ENCODE data around the gene CCNY.
A peak's percentile ranks its signal among the peaks of the same experiment; 100 is the strongest.

CCNY gene

GRCh38 chr10:35359056-35359455 is 22.7 kb downstream of the CCNY start:
- no peak for DNase-seq (ENCODE audit: low spot score)
- Histone ChIP-seq H4K91ac (ENCODE audit: low read depth, low read length, poor library complexity) (no peak overlapping the region), H2BK5ac (ENCODE audit: low read length) (no peak overlapping the region), H3K79me1 (ENCODE audit: low read depth, low read length) (no peaks in the 10 kb centered on the region), H2AFZ (ENCODE audit: low read length) (no peak overlapping the region), H3K4me1 (ENCODE audit: control insufficient read depth in 2 of 2, insufficient read depth in 1 of 2, low read depth in 1 of 2, low read length in 2 of 2) (peaks cover 0 to 2% of the 10 kb centered on the region in 2 donors), H2BK12ac (ENCODE audit: low read length) (no peak overlapping the region), H3K18ac (ENCODE audit: low read length) (peak overlapping the region; percentile 0), H3K4me2 (ENCODE audit: insufficient read depth, low read length, poor library complexity, severe bottlenecking) (no peak overlapping the region), H2BK15ac (ENCODE audit: low read length) (no peak overlapping the region), H2AK5ac (ENCODE audit: low read depth, low read length) (no peak overlapping the region), H3K36me3 (replicated peaks in 1 of 2; ENCODE audit: control insufficient read depth in 2 of 2, insufficient read depth in 2 of 2, low read length in 2 of 2) (peaks cover 0 to 3% of the 10 kb centered on the region in 2 donors), H3K14ac (ENCODE audit: low read length) (no peak overlapping the region), H3K27ac (replicated peaks; ENCODE audit: low read length) (no peak overlapping the region), H3K27me3 (ENCODE audit: control insufficient read depth in 3 of 3, insufficient read depth in 3 of 3, low read depth in 1 of 3, low read length in 3 of 3) (no peaks in the 10 kb centered on the region), H3K9ac (ENCODE audit: low read depth, low read length, poor library complexity) (no peak overlapping the region), H2BK120ac (ENCODE audit: low read depth, low read length) (no peak overlapping the region), H4K8ac (ENCODE audit: low read depth, low read length) (no peak overlapping the region), H3K4me3 (ENCODE audit: low read length in 2 of 2) (no peak overlapping the region), H3K4ac (ENCODE audit: low read length) (no peak overlapping the region), H3K23ac (ENCODE audit: low read depth, low read length, poor library complexity) (no peak overlapping the region), H3K9me3 (replicated peaks in 1 of 2; ENCODE audit: control insufficient read depth in 2 of 2, insufficient read depth in 1 of 2, low read depth in 1 of 2, low read length in 2 of 2) (no peaks in the 10 kb centered on the region)
- no CpG with 5 or more reads among the region's 2 CpGs for WGBS, 2 donors (ENCODE audit: extremely low coverage in 2 of 2, insufficient read length in 2 of 2, insufficient replicate concordance in 1 of 2)

DNA sequence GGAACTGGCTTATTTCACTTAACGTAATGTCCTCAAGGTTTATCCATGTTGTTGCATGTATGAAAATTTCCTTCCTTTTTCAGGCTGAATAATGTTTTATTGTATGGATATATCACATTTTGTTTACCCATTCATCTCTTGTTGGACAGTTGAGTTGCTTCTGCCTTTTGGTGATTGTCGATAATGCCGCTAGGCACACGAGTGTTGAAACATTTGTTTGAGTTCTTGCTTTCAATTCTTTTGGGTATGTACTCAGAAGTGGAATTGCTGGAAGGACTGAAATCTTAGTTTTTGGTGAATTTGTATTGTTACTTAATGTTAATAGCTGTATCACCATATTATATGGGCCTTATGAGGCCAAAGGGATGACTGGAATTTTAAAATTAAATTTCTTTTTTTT is 23.6 kb downstream of the CCNY start:
- Histone ChIP-seq H3K9me3 (replicated peaks in 1 of 2; ENCODE audit: control insufficient read depth in 2 of 2, insufficient read depth in 1 of 2, low read depth in 1 of 2, low read length in 2 of 2) (no peaks in the 10 kb centered on the region), H3K27me3 (ENCODE audit: control insufficient read depth in 3 of 3, insufficient read depth in 3 of 3, low read depth in 1 of 3, low read length in 3 of 3) (no peaks in the 10 kb centered on the region), H2AFZ (ENCODE audit: low read length) (no peak overlapping the region), H3K4ac (ENCODE audit: low read length) (no peak overlapping the region), H3K18ac (ENCODE audit: low read length) (no peak overlapping the region), H2BK15ac (ENCODE audit: low read length) (no peak overlapping the region), H3K9ac (ENCODE audit: low read depth, low read length, poor library complexity) (no peak overlapping the region), H3K4me1 (ENCODE audit: control insufficient read depth in 2 of 2, insufficient read depth in 1 of 2, low read depth in 1 of 2, low read length in 2 of 2) (peaks cover 0 to 2% of the 10 kb centered on the region in 2 donors), H2BK5ac (ENCODE audit: low read length) (no peak overlapping the region), H4K91ac (ENCODE audit: low read depth, low read length, poor library complexity) (no peak overlapping the region), H3K23ac (ENCODE audit: low read depth, low read length, poor library complexity) (no peak overlapping the region), H4K8ac (ENCODE audit: low read depth, low read length) (no peak overlapping the region), H3K4me2 (ENCODE audit: insufficient read depth, low read length, poor library complexity, severe bottlenecking) (no peak overlapping the region), H3K4me3 (ENCODE audit: low read length in 2 of 2) (no peak overlapping the region), H3K27ac (replicated peaks; ENCODE audit: low read length) (no peak overlapping the region), H2AK5ac (ENCODE audit: low read depth, low read length) (no peak overlapping the region), H3K36me3 (replicated peaks in 1 of 2; ENCODE audit: control insufficient read depth in 2 of 2, insufficient read depth in 2 of 2, low read length in 2 of 2) (peaks cover 0 to 3% of the 10 kb centered on the region in 2 donors), H2BK12ac (ENCODE audit: low read length) (no peak overlapping the region), H2BK120ac (ENCODE audit: low read depth, low read length) (no peak overlapping the region), H3K79me1 (ENCODE audit: low read depth, low read length) (no peaks in the 10 kb centered on the region), H3K14ac (ENCODE audit: low read length) (no peak overlapping the region)
- no peak for DNase-seq (ENCODE audit: low spot score)
- WGBS, 2 donors (ENCODE audit: extremely low coverage in 2 of 2, insufficient read length in 2 of 2, insufficient replicate concordance in 1 of 2): no CpG with 5 or more reads among the region's 4 CpGs

DNA sequence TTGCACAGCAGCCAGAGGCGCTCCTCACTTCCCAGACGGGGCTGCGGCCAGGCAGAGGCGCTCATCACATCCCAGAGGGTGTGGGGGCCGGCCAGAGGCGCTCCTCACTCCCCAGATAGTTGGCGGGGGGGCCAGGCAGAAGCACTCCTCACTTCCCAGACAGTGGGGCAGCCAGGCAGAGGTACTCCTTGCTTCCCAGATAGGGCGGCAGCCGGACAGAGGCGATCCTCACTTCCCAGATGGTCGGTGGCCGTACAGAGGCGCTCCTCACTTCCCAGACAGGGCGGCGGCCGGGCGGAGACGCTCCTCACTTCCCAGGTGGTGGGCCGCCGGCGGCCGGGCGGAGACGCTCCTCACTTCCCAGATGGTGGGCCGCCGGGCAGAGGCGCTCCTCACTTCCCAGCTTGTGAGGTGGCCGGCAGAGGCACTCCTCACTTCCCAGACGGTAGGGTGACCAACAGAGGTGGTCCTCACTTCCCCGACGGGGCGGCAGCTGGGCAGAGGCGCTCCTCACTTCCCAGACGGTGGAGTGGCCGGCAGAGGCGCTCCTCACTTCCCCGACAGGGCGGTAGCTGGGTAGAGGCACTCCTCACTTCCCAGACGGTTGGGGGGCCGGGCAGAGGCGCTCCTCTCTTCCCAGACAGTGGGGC is 26.5 kb downstream of the CCNY start:
- H3K14ac ChIP-seq (ENCODE audit: low read length): no peak overlapping the region
- no peak overlapping the region for H4K8ac ChIP-seq (ENCODE audit: low read depth, low read length)
- H3K9me3 ChIP-seq (replicated peaks in 1 of 2; ENCODE audit: control insufficient read depth in 2 of 2, insufficient read depth in 1 of 2, low read depth in 1 of 2, low read length in 2 of 2): no peaks in the 10 kb centered on the region
- no peak overlapping the region for H2AK5ac ChIP-seq (ENCODE audit: low read depth, low read length)
- no peak overlapping the region for H3K27ac ChIP-seq (replicated peaks; ENCODE audit: low read length)
- peaks cover 0 to 2% of the 10 kb centered on the region in 2 donors for H3K4me1 ChIP-seq (ENCODE audit: control insufficient read depth in 2 of 2, insufficient read depth in 1 of 2, low read depth in 1 of 2, low read length in 2 of 2)
- WGBS, 2 donors (ENCODE audit: extremely low coverage in 2 of 2, insufficient read length in 2 of 2, insufficient replicate concordance in 1 of 2): no CpG with 5 or more reads among the region's 41 CpGs
- no peak overlapping the region for H3K4ac ChIP-seq (ENCODE audit: low read length)
- H3K4me3 ChIP-seq (ENCODE audit: low read length in 2 of 2): no peak overlapping the region
- no peak overlapping the region for H2AFZ ChIP-seq (ENCODE audit: low read length)
- no peak for DNase-seq (ENCODE audit: low spot score)
- H3K18ac ChIP-seq (ENCODE audit: low read length): no peak overlapping the region
- no peak overlapping the region for H2BK12ac ChIP-seq (ENCODE audit: low read length)
- H3K4me2 ChIP-seq (ENCODE audit: insufficient read depth, low read length, poor library complexity, severe bottlenecking): no peak overlapping the region
- no peak overlapping the region for H3K9ac ChIP-seq (ENCODE audit: low read depth, low read length, poor library complexity)
- no peak overlapping the region for H2BK15ac ChIP-seq (ENCODE audit: low read length)
- no peak overlapping the region for H3K23ac ChIP-seq (ENCODE audit: low read depth, low read length, poor library complexity)
- H4K91ac ChIP-seq (ENCODE audit: low read depth, low read length, poor library complexity): no peak overlapping the region
- no peaks in the 10 kb centered on the region for H3K27me3 ChIP-seq (ENCODE audit: control insufficient read depth in 3 of 3, insufficient read depth in 3 of 3, low read depth in 1 of 3, low read length in 3 of 3)
- no peak overlapping the region for H2BK5ac ChIP-seq (ENCODE audit: low read length)
- no peaks in the 10 kb centered on the region for H3K79me1 ChIP-seq (ENCODE audit: low read depth, low read length)
- peaks cover 0 to 3% of the 10 kb centered on the region in 2 donors for H3K36me3 ChIP-seq (replicated peaks in 1 of 2; ENCODE audit: control insufficient read depth in 2 of 2, insufficient read depth in 2 of 2, low read length in 2 of 2)
- no peak overlapping the region for H2BK120ac ChIP-seq (ENCODE audit: low read depth, low read length)

GRCh38 chr10:35363587-35363986 is 27.3 kb downstream of the CCNY start:
- Histone ChIP-seq H2BK12ac (ENCODE audit: low read length) (no peak overlapping the region), H2BK120ac (ENCODE audit: low read depth, low read length) (no peak overlapping the region), H3K4ac (ENCODE audit: low read length) (no peak overlapping the region), H3K4me3 (ENCODE audit: low read length in 2 of 2) (no peak overlapping the region), H3K9me3 (replicated peaks in 1 of 2; ENCODE audit: control insufficient read depth in 2 of 2, insufficient read depth in 1 of 2, low read depth in 1 of 2, low read length in 2 of 2) (no peaks in the 10 kb centered on the region), H3K27me3 (ENCODE audit: control insufficient read depth in 3 of 3, insufficient read depth in 3 of 3, low read depth in 1 of 3, low read length in 3 of 3) (no peaks in the 10 kb centered on the region), H3K79me1 (ENCODE audit: low read depth, low read length) (no peaks in the 10 kb centered on the region), H4K8ac (ENCODE audit: low read depth, low read length) (no peak overlapping the region), H4K91ac (ENCODE audit: low read depth, low read length, poor library complexity) (no peak overlapping the region), H3K4me1 (ENCODE audit: control insufficient read depth in 2 of 2, insufficient read depth in 1 of 2, low read depth in 1 of 2, low read length in 2 of 2) (peaks cover 0 to 3% of the 10 kb centered on the region in 2 donors), H3K18ac (ENCODE audit: low read length) (no peak overlapping the region), H3K23ac (ENCODE audit: low read depth, low read length, poor library complexity) (no peak overlapping the region), H3K4me2 (ENCODE audit: insufficient read depth, low read length, poor library complexity, severe bottlenecking) (no peak overlapping the region), H2BK15ac (ENCODE audit: low read length) (no peak overlapping the region), H2AK5ac (ENCODE audit: low read depth, low read length) (no peak overlapping the region), H3K9ac (ENCODE audit: low read depth, low read length, poor library complexity) (no peak overlapping the region), H3K27ac (replicated peaks; ENCODE audit: low read length) (no peak overlapping the region), H3K36me3 (replicated peaks in 1 of 2; ENCODE audit: control insufficient read depth in 2 of 2, insufficient read depth in 2 of 2, low read length in 2 of 2) (peaks cover 0 to 3% of the 10 kb centered on the region in 2 donors), H2AFZ (ENCODE audit: low read length) (no peak overlapping the region), H3K14ac (ENCODE audit: low read length) (no peak overlapping the region), H2BK5ac (ENCODE audit: low read length) (no peak overlapping the region)
- 100% methylated on average over 1 of the region's 5 CpGs; no CpG with 5 or more reads in 1 of the 2 donors for WGBS, 2 donors (ENCODE audit: extremely low coverage in 2 of 2, insufficient read length in 2 of 2, insufficient replicate concordance in 1 of 2)
- no peak for DNase-seq (ENCODE audit: low spot score)
